Sigmoid colon (tissue), 7 donors: ENCODE measurements around the gene PTGER1. TPM values are rescaled to one million over a fixed set of nuclear protein-coding genes. Genes with fewer than 3 reads are reported as not detected.

Source experiments
- DNase-seq: peaks from one replicate; pipeline ENCODE4 v3.0.0-alpha.2; 2019
- H3K27ac ChIP-seq, 4 donors: fragments of 200-600 bp; sonication (generic); one replicate each; pipeline ENCODE4 v1.5.1; 2016 to 2019; ENCODE audit warnings: mild to moderate bottlenecking in 1 of 4
- H3K27me3 ChIP-seq, 3 donors: fragments of 200-600 bp; sonication (generic); one replicate each; pipeline ENCODE4 v1.5.1; 2019; ENCODE audit warnings: mild to moderate bottlenecking in 1 of 3
- H3K36me3 ChIP-seq, 4 donors: fragments of 200-600 bp; sonication (generic); one replicate each; pipeline ENCODE4 v1.5.1; 2016 to 2019
- H3K4me1 ChIP-seq, 4 donors: fragments of 200-600 bp; sonication (generic); one replicate each; pipeline ENCODE4 v1.5.1; 2017 to 2019
- H3K4me3 ChIP-seq, 4 donors: fragments of 200-600 bp; sonication (generic); one replicate each; pipeline ENCODE4 v1.5.1; 2017 to 2019; ENCODE audit warnings: mild to moderate bottlenecking in 2 of 4, moderate library complexity in 1 of 4
- H3K9me3 ChIP-seq, 4 donors: fragments of 200-600 bp in 3 of 4; sonication (generic) in 3 of 4; one replicate each; pipeline versions ENCODE4 v1.5.1 to v1.6.1; 2013 to 2019
- EP300 ChIP-seq, 4 donors: sonication (generic); formaldehyde crosslinking; IDR thresholded peaks; one replicate each; pipeline ENCODE4 v1.6.1; 2017; ENCODE audit warnings: antibody characterized with exemption in 4 of 4
- POLR2A ChIP-seq, 2 donors: fragments of 450-650 bp; IDR thresholded peaks; one replicate each; pipeline ENCODE4 v1.6.1; 2016; ENCODE audit warnings: antibody characterized with exemption in 2 of 2, mild to moderate bottlenecking in 2 of 2, moderate library complexity in 2 of 2
- POLR2AphosphoS5 ChIP-seq, 4 donors: sonication (generic); formaldehyde crosslinking; IDR thresholded peaks; one replicate each; pipeline ENCODE4 v1.6.1; 2017; ENCODE audit warnings: antibody characterized with exemption in 4 of 4
- WGBS, 2 donors: extraction: QIAGEN DNeasy Blood & Tissue Kit; methylation state at CpG; one replicate each; pipeline ENCODE4 v1.1.7; 2013; 5-methylcytosine and 5-hydroxymethylcytosine counted together
- intact Hi-C: fragments of 100-400 bp; cut with DNase I; formaldehyde crosslinking; loops from one replicate; pipeline ENCODE4 v1.15.1; 2023
- polyA plus RNA-seq, 3 donors: library from polyadenylated mRNA; stranded (reverse); fragments of 200-250 nt; gene quantifications; one replicate each; pipeline ENCODE4 v1.2.3, GENCODE V29; 2013
- total RNA-seq, 4 donors: library from RNA; depleted of rRNA; stranded (reverse); fragments of >200 nt; gene quantifications; one replicate each; pipeline ENCODE4 v1.1.0, GENCODE V29; 2016
- TF ChIP-seq, protein P1 (sequence below), 4 experiments: fragments of 450-650 bp in 3 of 4; fragments of 200-600 bp in 1 of 4; IDR thresholded peaks; one replicate each; pipeline ENCODE4 v1.5.1; 2016 to 2019; ENCODE audit warnings: antibody characterized with exemption in 4 of 4, mild to moderate bottlenecking in 3 of 4, moderate library complexity in 2 of 4
- donor health status: healthy with polysubstance abuse.
- donor health status: Bipolar disorder and iron deficiency.
- donor health status: healthy.

Gene PTGER1
- total and polyA plus RNA-seq, 7 donors = 0.54 to 0.71 (median 0.67) TPM; not detected in 4

DNA sequence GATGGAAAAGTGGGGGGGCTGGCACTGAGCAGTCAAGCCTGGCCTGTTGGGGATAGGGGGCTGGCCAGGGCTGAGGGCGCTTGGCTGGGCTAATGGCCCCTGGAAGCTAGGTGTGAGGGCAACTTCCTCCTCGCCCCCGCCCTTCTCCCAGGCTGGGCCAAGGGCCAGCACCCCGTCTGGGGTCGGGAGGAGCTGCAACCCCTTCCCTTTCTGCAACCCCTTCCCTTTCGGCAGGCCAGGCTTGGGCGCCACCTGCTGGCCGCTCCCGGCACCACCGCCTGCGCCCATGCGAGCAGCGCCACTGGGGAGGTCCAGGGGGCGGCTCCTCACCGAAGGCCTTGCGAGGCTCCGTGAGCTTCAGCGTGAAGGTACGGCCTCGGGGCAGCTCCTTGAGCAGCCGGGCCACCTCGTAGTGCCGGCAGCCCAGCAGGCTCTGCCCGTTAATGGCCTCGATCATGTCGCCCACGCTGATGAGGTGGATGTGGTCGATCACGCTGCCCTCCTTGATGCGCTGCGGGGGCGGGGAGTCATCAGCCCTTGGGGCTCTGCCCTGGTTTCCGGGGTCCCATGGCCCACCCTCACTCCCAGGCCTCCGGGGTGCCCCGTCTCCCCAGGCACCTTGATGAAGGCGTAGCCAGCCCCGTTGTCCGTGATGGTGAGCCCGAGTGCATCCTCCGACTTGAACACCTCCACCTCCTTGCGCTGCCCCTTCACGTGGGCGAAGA, 5.0 kb upstream of the PTGER1 start:
- H3K4me3 ChIP-seq = no peak overlapping the region
- no peak for TF ChIP-seq POLR2A (IDR thresholded peaks at IDR 0.05)
- TF ChIP-seq, protein P1, sequence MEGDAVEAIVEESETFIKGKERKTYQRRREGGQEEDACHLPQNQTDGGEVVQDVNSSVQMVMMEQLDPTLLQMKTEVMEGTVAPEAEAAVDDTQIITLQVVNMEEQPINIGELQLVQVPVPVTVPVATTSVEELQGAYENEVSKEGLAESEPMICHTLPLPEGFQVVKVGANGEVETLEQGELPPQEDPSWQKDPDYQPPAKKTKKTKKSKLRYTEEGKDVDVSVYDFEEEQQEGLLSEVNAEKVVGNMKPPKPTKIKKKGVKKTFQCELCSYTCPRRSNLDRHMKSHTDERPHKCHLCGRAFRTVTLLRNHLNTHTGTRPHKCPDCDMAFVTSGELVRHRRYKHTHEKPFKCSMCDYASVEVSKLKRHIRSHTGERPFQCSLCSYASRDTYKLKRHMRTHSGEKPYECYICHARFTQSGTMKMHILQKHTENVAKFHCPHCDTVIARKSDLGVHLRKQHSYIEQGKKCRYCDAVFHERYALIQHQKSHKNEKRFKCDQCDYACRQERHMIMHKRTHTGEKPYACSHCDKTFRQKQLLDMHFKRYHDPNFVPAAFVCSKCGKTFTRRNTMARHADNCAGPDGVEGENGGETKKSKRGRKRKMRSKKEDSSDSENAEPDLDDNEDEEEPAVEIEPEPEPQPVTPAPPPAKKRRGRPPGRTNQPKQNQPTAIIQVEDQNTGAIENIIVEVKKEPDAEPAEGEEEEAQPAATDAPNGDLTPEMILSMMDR (IDR thresholded peaks at IDR 0.05) = peak; percentile 45 to 85 (median 65)
- 56 to 65% methylated on average over 43 of the region's 43 CpGs for WGBS, 2 donors
- no peaks in the 10 kb centered on the region for H3K9me3 ChIP-seq
- H3K4me1 ChIP-seq = peaks cover 0 to 29% (median 17%) of the 10 kb centered on the region in 4 donors
- H3K27ac ChIP-seq = no peak overlapping the region
- peaks cover 3 to 10% (median 4%) of the 10 kb centered on the region in 3 donors for H3K27me3 ChIP-seq
- no peak for DNase-seq
- peaks cover 0 to 46% (median 21%) of the 10 kb centered on the region in 4 donors for H3K36me3 ChIP-seq
- intact Hi-C loops = no loop called here

DNA sequence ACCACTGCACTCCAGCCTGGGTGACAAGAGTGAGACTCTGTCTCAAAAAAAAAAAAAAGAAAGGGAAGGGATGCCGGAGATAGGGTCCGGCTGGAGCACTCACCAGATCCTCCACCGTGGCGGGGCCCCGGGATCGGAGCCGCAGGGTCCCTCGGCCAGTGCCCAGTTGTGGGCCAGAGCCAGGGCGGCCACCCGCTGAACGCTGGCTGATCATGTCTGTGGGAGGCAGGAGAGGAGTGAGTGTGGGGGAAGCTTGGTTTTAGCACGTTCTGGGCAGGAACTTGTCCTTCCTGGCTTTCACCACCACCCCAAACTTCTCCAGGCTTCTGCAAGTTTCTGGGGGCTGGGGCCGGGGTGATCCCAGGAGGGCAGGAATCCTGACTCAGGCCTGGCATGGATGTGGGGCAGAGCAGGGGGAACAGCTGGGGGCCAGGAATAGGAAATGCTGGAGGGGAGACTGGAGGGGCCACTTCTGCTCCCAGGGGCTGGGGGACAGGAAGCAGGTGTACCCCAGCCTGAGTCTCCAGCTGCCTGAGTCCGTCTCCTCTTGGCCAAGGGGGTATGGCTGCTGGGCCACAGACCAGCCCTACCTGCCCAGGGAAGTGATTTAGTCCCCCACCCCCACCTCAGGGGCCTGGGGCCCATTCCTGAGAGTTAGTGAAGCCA, 4.3 kb upstream of the PTGER1 start:
- Histone ChIP-seq H3K9me3 (no peaks in the 10 kb centered on the region), H3K27me3 (peaks cover 3 to 17% (median 9%) of the 10 kb centered on the region in 3 donors), H3K4me3 (no peak overlapping the region), H3K27ac (no peak overlapping the region), H3K36me3 (peaks cover 0 to 46% (median 21%) of the 10 kb centered on the region in 4 donors), H3K4me1 (peaks cover 0 to 35% (median 21%) of the 10 kb centered on the region in 4 donors)
- TF ChIP-seq, protein P1 (IDR thresholded peaks at IDR 0.05) = no peak
- no peak for TF ChIP-seq POLR2AphosphoS5 (IDR thresholded peaks at IDR 0.05)
- TF ChIP-seq EP300 (IDR thresholded peaks at IDR 0.05) = no peak
- no peak for TF ChIP-seq POLR2A (IDR thresholded peaks at IDR 0.05)
- intact Hi-C loops = no loop called here
- 87 to 93% methylated on average over 14 of the region's 14 CpGs for WGBS, 2 donors
- DNase-seq = no peak

DNA sequence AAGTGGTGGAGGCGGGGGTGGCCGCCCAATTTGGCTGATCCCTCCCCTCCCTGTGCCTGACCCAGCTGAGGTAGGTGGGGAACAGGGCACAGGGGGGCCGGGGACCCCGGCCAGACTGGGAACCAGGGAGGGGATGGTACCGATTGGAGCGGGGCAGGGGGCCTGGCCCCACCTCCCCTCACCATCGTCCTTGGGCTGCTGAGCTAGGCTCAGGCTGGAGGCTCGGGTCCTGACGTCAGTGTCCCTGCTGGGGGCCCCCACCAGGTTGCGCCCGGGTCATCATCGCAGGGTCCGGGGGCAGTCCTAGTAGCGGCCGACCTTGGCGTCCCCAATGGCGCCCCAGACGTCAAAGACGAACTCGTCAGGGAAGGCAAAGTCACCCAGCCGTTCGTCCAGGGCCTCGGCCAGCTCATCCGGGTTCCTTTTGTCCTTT, 3.0 kb upstream of the PTGER1 start:
- 89 to 91% methylated on average over 24 of the region's 24 CpGs for WGBS, 2 donors
- intact Hi-C loops = no loop called here
- no peak for DNase-seq
- Histone ChIP-seq H3K36me3 (peaks cover 0 to 46% (median 21%) of the 10 kb centered on the region in 4 donors), H3K9me3 (no peaks in the 10 kb centered on the region), H3K4me3 (no peak overlapping the region), H3K4me1 (peaks cover 0 to 47% (median 33%) of the 10 kb centered on the region in 4 donors), H3K27ac (peak overlapping the region in 2 of 4 donors; percentile 22 to 37), H3K27me3 (peaks cover 10 to 29% (median 21%) of the 10 kb centered on the region in 3 donors)
- no peak for TF ChIP-seq POLR2A (IDR thresholded peaks at IDR 0.05)
- TF ChIP-seq, protein P1 (IDR thresholded peaks at IDR 0.05) = no peak
- no peak for TF ChIP-seq EP300 (IDR thresholded peaks at IDR 0.05)
- TF ChIP-seq POLR2AphosphoS5 (IDR thresholded peaks at IDR 0.05) = no peak

DNA sequence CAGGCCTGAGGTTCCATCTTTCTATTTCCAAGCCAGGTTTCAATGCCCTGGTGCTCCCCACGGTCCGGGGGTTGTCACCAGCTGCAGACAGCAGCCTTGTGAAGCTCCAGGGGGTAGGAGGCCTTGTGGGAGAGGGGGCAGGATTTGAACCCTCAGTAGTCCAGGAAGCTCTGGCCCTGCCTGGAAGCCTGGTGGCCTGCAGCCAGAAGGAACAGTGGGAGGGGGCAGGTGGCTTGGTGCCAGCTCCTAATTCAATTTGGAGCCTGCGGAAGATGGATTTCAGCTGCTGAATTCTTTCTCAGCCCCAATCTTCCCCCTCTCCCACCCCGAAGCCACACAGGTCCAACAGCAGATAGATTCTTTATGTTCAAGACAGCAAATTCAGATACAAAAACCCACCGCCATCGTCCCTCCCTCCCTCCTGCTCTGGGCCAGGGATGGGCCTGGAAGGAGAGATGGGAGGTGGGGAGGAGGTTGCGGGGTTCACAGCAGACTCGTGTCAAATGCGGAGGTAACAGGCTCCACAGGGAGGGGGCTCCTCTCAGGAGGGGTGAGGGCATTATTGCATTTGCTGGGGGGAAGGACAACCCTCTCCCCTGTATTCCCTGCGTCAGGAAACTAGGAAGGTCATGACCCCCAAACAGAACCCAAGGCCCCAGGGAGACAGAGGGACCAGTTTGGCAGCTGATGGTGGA, 2.4 kb upstream of the PTGER1 start:
- Histone ChIP-seq H3K36me3 (peaks cover 0 to 41% (median 20%) of the 10 kb centered on the region in 4 donors), H3K27me3 (peaks cover 14 to 35% (median 27%) of the 10 kb centered on the region in 3 donors), H3K27ac (peak overlapping the region in 2 of 4 donors; percentile 14 to 37), H3K9me3 (no peaks in the 10 kb centered on the region), H3K4me3 (no peak overlapping the region), H3K4me1 (peaks cover 0 to 52% (median 38%) of the 10 kb centered on the region in 4 donors)
- WGBS, 2 donors = 71 to 78% methylated on average over 10 of the region's 10 CpGs
- no peak for DNase-seq
- no peak for TF ChIP-seq EP300 (IDR thresholded peaks at IDR 0.05)
- TF ChIP-seq, protein P1 (IDR thresholded peaks at IDR 0.05) = no peak
- no peak for TF ChIP-seq POLR2AphosphoS5 (IDR thresholded peaks at IDR 0.05)
- TF ChIP-seq POLR2A (IDR thresholded peaks at IDR 0.05) = no peak
- intact Hi-C loops = no loop called here
